HepG2 (cell line): ENCODE measurements around the gene CITED4. TPM values are rescaled to one million over a fixed set of nuclear protein-coding genes. Genes with fewer than 3 reads are reported as not detected.

Experiments
- ARNT2 ChIP-seq: sonication (generic); formaldehyde crosslinking; IDR thresholded peaks from 2 replicates; pipeline ENCODE4 v1.8.0; 2022; ENCODE audit warnings: mild to moderate bottlenecking, low read depth, missing genetic modification reagents, moderate library complexity
- ELF4 ChIP-seq: sonication (generic); formaldehyde crosslinking; IDR thresholded peaks from 2 replicates; pipeline ENCODE4 v1.5.0; 2020; ENCODE audit warnings: missing genetic modification reagents, mild to moderate bottlenecking, moderate library complexity, borderline replicate concordance
- ESRRA ChIP-seq: sonication (generic); formaldehyde crosslinking; IDR thresholded peaks from 2 replicates; pipeline ENCODE4 v1.5.1; 2020; ENCODE audit warnings: mild to moderate bottlenecking, low read depth, missing genetic modification reagents
- FOXC1 ChIP-seq: sonication (generic); formaldehyde crosslinking; IDR thresholded peaks from 2 replicates; pipeline ENCODE4 v1.8.0; 2022; ENCODE audit warnings: mild to moderate bottlenecking, missing genetic modification reagents, borderline replicate concordance
- GABPA ChIP-seq, 2 experiments: IDR thresholded peaks; 2 replicates each; pipeline ENCODE4 v1.6.1; 2011 to 2016; ENCODE audit warnings: low read depth in 2 of 2, low read length in 1 of 2, missing biosample characterization in 1 of 2, missing genetic modification characterization in 1 of 2
- GTF3A ChIP-seq: sonication (generic); formaldehyde crosslinking; conservative IDR thresholded peaks from 2 replicates; pipeline ENCODE4 v1.4.0; 2020; ENCODE audit warnings: mild to moderate bottlenecking, missing genetic modification reagents
- HMG20B ChIP-seq: conservative IDR thresholded peaks from 2 replicates; pipeline ENCODE4 v1.6.1; 2016; ENCODE audit warnings: missing genetic modification reagents, missing compliant biosample characterization
- HOXA5 ChIP-seq: sonication (generic); formaldehyde crosslinking; IDR thresholded peaks from 2 replicates; pipeline ENCODE4 v1.4.0; 2020; ENCODE audit warnings: missing genetic modification reagents
- LCORL ChIP-seq, 2 experiments: fragments of 450-650 bp in 1 of 2; sonication (generic) in 1 of 2; formaldehyde crosslinking in 1 of 2; IDR thresholded peaks; 2 replicates each; pipeline versions ENCODE4 v1.5.0 to v1.6.1; 2017 to 2020; ENCODE audit warnings: antibody characterized with exemption in 1 of 2, missing genetic modification reagents in 1 of 2
- MXI1 ChIP-seq: IDR thresholded peaks from 3 replicates; pipeline ENCODE4 v1.6.1; 2012; ENCODE audit warnings: low read depth, low read length, inconsistent platforms, borderline replicate concordance
- MYPOP ChIP-seq: sonication (generic); formaldehyde crosslinking; IDR thresholded peaks from 2 replicates; pipeline ENCODE4 v1.8.1; 2023; ENCODE audit warnings: mild to moderate bottlenecking, moderate library complexity, missing genetic modification reagents
- NCOA1 ChIP-seq: sonication (generic); formaldehyde crosslinking; IDR thresholded peaks from 2 replicates; pipeline ENCODE4 v1.9.0; 2021; ENCODE audit warnings: missing genetic modification reagents
- PLSCR1 ChIP-seq: sonication (generic); formaldehyde crosslinking; IDR thresholded peaks from 2 replicates; pipeline ENCODE4 v1.5.0; 2020; ENCODE audit warnings: missing genetic modification reagents, mild to moderate bottlenecking, borderline replicate concordance
- POLR2AphosphoS5 ChIP-seq: IDR thresholded peaks from 2 replicates; pipeline ENCODE4 v1.6.1; 2012; ENCODE audit warnings: low read depth, low read length
- SRSF1 ChIP-seq: fragments of 200-400 bp; formaldehyde crosslinking; optimal IDR thresholded peaks from 2 replicates; pipeline ENCODE3; 2017; ENCODE audit warnings: mild to moderate bottlenecking, low read depth, low read length, moderate library complexity
- TEAD3 ChIP-seq: optimal IDR thresholded peaks from 2 replicates; pipeline ENCODE3; 2016; ENCODE audit warnings: borderline replicate concordance
- TFE3 ChIP-seq: IDR thresholded peaks from 2 replicates; pipeline ENCODE4 v1.6.1; 2016
- ZC3H13 ChIP-seq: sonication (generic); formaldehyde crosslinking; IDR thresholded peaks from 2 replicates; pipeline ENCODE4 v1.8.1; 2023; ENCODE audit warnings: mild to moderate bottlenecking, missing genetic modification reagents, moderate library complexity
- ZKSCAN8 ChIP-seq: IDR thresholded peaks from 2 replicates; pipeline ENCODE4 v1.6.1; 2016; ENCODE audit warnings: borderline replicate concordance, missing genetic modification reagents, missing compliant biosample characterization
- ZNF180 ChIP-seq: sonication (generic); formaldehyde crosslinking; IDR thresholded peaks from 2 replicates; pipeline ENCODE4 v1.4.0; 2020; ENCODE audit warnings: low read depth, missing genetic modification reagents, borderline replicate concordance
- ZNF224 ChIP-seq: sonication (generic); formaldehyde crosslinking; IDR thresholded peaks from 2 replicates; pipeline ENCODE4 v1.5.0; 2020; ENCODE audit warnings: mild to moderate bottlenecking, missing genetic modification reagents
- ZNF256 ChIP-seq: sonication (generic); formaldehyde crosslinking; conservative IDR thresholded peaks from 2 replicates; pipeline ENCODE4 v1.4.0; 2020; ENCODE audit warnings: missing genetic modification reagents
- ZNF260 ChIP-seq: sonication (generic); formaldehyde crosslinking; IDR thresholded peaks from 2 replicates; pipeline ENCODE4 v1.4.0; 2020; ENCODE audit warnings: missing genetic modification reagents, low read depth, mild to moderate bottlenecking, borderline replicate concordance
- ZNF468 ChIP-seq: sonication (generic); formaldehyde crosslinking; IDR thresholded peaks from 2 replicates; pipeline ENCODE4 v1.8.0; 2022; ENCODE audit warnings: mild to moderate bottlenecking, moderate library complexity, missing genetic modification reagents
- ZNF501 ChIP-seq: sonication (generic); formaldehyde crosslinking; IDR thresholded peaks from 2 replicates; pipeline ENCODE4 v1.5.1; 2020; ENCODE audit warnings: mild to moderate bottlenecking, moderate library complexity, missing genetic modification reagents
- ZNF619 ChIP-seq: sonication (generic); formaldehyde crosslinking; IDR thresholded peaks from 2 replicates; pipeline ENCODE4 v1.4.0; 2020; ENCODE audit warnings: mild to moderate bottlenecking, missing genetic modification reagents
- ZNF644 ChIP-seq: IDR thresholded peaks from 2 replicates; pipeline ENCODE4 v1.6.1; 2016; ENCODE audit warnings: low read depth
- polyA plus RNA-seq, 8 experiments: library from polyadenylated mRNA; depleted of rRNA in 3 of 8; stranded (reverse) in 7 of 8; unstranded in 1 of 8; fragments of >200 nt; fragmentation: Illumina TruSeq in 4 of 8; extraction: Trizol in 4 of 8; gene quantifications; 2 replicates each; pipeline versions ENCODE4 v1.2.1 to v1.2.3, GENCODE V29; 2011 to 2016; ENCODE audit warnings: low read depth in 4 of 8, missing spikeins in 1 of 8, mixed read lengths in 1 of 8; ENCODE audit not compliant: insufficient read depth in 1 of 8
- total RNA-seq, 5 experiments: library from RNA; depleted of rRNA; stranded (reverse); fragments of >200 nt; fragmentation: Illumina TruSeq; extraction: Trizol; gene quantifications; 2 replicates each; pipeline ENCODE4 v1.2.3, GENCODE V29; 2016; ENCODE audit warnings: low read depth in 1 of 5

Gene CITED4
- total and polyA plus RNA-seq, 2 of the 13 experiments (the other 11 are each of a cell fraction or from before 2014, with no cell fraction given): 1.5 to 9.9 TPM

GRCh38 chr1:40862008-40862863 is at the start of gene CITED4 (continued):
- TF ChIP-seq ARNT2 (CRISPR knock-in tag) (0 out of 2 replicates have a peak, but pooled peaks have one; percentile 31), TFE3 (CRISPR knock-in tag) (no peak), ELF4 (CRISPR knock-in tag) (no peak), MYPOP (peak; percentile 77; the same call in 1 of the 2 replicates), MXI1 (no peak; the same call in 2 of the 3 replicates), ZNF468 (CRISPR knock-in tag) (no peak), LCORL (IDR thresholded peaks at IDR 0.05) (no peak), LCORL (CRISPR knock-in tag; IDR thresholded peaks at IDR 0.05) (peak; percentile 66), ZNF260 (no peak), PLSCR1 (CRISPR knock-in tag) (no peak), TEAD3 (CRISPR knock-in tag) (no peak), HMG20B (CRISPR knock-in tag) (no peak), ZNF180 (no peak), HOXA5 (CRISPR knock-in tag) (0 out of 2 replicates have a peak, but pooled peaks have one; percentile 17), ZKSCAN8 (CRISPR knock-in tag) (no peak; the same call in 1 of the 2 replicates), FOXC1 (CRISPR knock-in tag) (0 out of 2 replicates have a peak, but pooled peaks have one; percentile 16), ZNF256 (CRISPR knock-in tag) (no peak), ZNF644 (CRISPR knock-in tag) (no peak), ZNF619 (CRISPR knock-in tag) (no peak), NCOA1 (CRISPR knock-in tag) (no peak), ZNF501 (CRISPR knock-in tag) (peak; percentile 55; the same call in 1 of the 2 replicates), GABPA (IDR thresholded peaks at IDR 0.05; ENCODE audit: low read depth, low read length) (no peak), GABPA (CRISPR knock-in tag; IDR thresholded peaks at IDR 0.05; ENCODE audit: low read depth) (no peak), SRSF1 (peak; percentile 88), ESRRA (CRISPR knock-in tag) (no peak), ZC3H13 (CRISPR knock-in tag) (no peak), POLR2AphosphoS5 (peak; percentile 97), ZNF224 (CRISPR knock-in tag) (no peak), GTF3A (CRISPR knock-in tag) (no peak)
